ENCODE measurements around the gene GATA2.

GATA2 gene

GRCh38 chr3:128473180-128473519, 19.9 kb downstream of the GATA2 start:
- DNase-seq (ENCODE audit: low spot score), result no peak

DNA sequence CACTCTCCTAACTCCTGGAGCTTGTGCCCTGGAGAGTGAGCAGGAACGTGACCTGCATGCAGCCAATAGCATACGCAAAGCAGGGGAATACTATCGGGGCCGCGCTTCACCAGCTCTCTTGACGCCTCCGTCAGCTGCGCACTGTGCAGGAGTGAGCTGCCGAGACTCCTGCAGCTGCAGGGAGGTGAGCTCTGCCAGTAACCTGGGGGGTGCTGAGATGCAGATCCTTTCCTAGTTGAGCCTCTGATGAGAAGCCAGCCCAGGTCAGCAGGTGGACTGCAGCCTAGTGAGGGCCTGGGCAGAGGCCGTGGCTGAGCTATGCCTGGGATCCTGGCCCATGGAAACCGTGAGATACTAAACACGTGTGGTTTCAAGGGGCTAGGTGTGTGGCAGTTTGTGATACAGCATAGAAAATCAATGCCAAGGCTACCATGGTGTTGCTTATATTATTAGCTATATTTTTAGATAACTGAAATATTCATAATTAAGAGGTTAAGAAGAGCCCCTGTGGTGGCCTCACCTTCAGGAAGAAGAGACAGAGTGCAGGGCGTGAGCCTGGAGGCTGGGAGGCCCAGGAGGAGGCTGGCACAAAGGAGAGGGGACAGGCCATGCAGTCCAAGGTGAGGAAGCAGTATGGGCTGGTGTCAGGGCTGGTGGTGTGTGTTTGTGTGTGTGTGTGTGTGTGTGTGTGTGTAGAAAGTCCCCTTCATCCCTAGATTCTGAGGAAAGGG, 20.4 kb downstream of the GATA2 start:
- no peak for DNase-seq (ENCODE audit: low spot score)

GRCh38 chr3:128471720-128472119, 21.3 kb downstream of the GATA2 start:
- no peak for DNase-seq (ENCODE audit: low spot score)

DNA sequence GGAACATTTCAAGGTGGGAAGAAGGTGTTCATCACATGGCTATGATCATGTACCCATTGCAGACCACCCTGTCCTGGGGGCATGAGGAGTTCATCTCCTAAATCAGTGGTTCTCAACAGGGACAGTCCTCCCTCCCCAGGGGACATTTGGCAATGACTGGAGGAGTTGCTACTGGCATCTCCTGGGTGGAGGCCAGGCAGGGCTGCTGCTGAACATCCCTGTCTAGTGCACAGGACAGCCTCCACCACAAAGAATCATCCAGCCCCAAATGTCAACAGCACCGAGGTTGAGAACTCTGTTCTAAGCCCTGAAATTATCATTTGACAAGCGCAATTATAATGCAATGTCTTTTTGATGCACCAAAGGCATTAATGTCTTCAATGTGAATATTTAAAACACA, 21.9 kb downstream of the GATA2 start:
- no peak for DNase-seq (ENCODE audit: low spot score)

DNA sequence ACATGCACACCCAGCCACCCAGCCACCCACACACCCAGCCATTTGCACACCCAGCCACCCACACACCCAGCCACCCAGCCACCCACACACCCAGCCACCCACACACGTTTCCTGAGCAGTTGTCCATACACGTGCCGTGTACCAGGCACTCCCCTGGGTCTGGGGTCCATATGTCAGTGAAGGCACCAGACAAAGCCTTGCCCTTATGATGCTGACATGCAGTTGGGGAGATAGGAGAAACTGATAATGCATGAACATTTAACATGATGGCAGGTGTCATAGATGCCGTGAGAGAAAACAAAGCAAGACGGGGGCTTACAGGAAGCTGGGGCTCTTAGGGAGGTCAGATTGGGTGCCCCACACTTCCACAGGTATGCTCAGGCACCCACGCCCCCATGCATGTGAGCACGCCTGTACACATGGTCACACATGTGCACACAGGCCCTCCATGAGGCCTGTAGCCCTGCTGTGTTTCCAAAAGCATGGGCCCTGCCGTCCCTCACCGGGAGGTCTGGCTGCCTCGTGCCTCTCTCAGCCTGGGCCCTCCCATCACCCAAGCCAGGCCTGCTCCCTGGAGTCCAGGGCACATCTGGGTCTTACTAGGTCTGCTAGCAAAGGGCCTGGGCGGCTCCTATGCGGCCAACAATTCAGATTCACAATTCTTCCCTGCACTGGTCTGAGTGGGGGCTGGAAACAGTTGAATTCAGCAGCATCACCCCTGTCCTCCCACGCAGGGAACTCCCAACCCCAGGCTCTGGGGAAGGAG, 22.7 kb downstream of the GATA2 start:
- DNase-seq (ENCODE audit: low spot score), result no peak

GRCh38 chr3:128469556-128469955, 23.4 kb downstream of the GATA2 start:
- no peak for DNase-seq (ENCODE audit: low spot score)

GRCh38 chr3:128468791-128469527, 24.0 kb downstream of the GATA2 start:
- no peak for DNase-seq (ENCODE audit: low spot score)

- no peak for DNase-seq (ENCODE audit: low spot score)
Observed at GRCh38 chr3:128468285-128468790, 24.7 kb downstream of the GATA2 start.

DNA sequence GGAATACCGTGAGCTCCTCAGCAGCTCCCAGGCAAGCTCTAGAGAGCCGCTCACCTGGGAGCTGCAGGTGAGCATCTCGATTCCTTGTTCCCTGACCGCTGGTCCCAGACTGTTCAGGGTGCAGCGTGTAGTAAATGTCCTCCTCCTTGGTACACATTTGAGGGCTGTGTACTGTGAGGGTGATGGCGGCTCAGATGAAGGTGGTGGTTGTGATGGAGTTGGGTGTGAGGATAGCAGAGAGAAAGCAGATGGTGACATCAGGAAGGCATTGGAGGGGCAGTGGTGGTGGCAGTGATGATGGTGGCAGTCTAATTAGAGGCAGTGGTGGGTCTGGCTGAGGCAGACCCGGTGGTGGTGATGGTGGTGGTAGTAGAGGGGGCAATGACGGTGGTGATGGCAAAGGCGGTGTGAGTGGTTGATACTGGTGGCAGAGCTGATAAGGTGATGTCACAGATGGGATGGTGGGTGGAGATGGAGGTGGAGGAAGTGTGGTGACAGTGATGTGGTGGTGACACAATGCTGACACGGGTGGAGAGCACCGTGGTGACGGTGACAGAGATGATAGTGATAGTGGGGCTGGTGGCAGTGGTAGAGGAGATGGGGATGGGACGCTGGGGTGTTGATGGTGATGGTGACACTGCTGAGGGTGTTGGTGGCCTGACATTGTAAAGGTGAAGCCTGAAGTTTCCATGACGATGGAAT, 26.0 kb downstream of the GATA2 start, which contains the start of gene DNAJB8:
TSS of gene DNAJB8 (minus strand) at position 51 of the 702 bp plus-strand sequence. CDS start 3,645 bp downstream, outside the sequence.
- DNase-seq (ENCODE audit: low spot score), result no peak

DNA sequence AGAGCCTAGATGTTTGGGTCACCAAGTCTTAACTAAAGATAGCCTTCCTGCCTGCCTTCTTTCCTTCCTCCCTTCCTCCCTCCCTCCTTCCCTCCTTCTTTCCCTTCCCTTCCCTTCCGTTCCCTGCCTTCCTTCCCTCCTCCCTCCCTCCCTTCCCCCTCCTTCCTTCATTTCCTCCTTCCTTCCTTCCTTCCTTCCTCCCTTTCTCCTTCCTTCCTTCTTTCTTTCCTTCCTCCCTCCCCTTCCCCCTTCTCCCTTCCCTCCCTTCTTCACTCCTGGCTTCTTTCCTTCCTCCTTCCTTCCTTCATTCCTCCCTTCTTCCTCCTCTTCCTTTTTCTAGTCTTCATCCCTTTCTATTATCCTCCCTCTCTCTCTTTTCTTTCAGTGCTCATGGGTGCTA, 28.3 kb downstream of the GATA2 start:
- DNase-seq (ENCODE audit: low spot score), result no peak

GRCh38 chr3:128464188-128464587, 28.8 kb downstream of the GATA2 start:
- no peak for DNase-seq (ENCODE audit: low spot score)

- DNase-seq (ENCODE audit: low spot score), result no peak
Observed at GRCh38 chr3:128463771-128464170, 29.2 kb downstream of the GATA2 start.

DNA sequence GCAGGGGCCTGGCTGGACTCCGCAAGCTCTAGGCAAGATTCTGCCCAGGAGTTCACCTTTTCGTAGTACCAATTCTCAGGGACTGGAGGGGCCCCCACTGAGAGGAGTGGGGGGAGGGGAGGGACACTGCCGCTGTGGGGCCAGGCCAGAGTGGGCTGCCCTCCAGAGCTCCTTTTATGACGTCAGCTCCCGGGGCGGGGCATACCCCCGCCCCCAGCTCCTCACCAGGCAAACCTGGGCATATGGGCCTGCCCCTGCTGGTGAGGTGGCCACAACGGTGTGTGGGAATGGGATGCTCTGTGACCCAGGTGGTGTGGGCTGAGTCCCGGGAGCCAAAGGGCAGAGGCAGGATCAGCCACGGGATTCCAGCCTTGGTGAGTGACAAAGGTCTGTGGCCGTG, 29.6 kb downstream of the GATA2 start:
- no peak for DNase-seq (ENCODE audit: low spot score)

DNA sequence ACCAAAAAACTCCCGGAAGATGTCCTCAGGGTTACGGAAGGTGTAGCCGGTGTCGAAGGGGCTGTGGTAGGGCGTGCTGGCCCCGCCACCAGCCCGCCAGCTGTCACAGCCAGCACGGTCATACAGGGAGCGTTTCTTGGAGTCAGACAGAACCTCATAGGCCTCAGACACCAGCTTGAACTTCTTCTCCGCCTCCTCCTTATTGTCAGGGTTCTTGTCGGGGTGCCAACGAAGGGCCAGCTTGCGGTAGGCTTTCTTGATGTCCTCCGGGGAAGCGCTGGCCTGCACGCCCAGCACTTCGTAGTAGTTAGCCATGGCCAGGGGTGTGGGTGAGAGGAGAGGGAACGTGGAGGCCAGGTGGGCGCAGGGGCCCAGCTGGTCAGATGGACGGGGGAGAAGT, 30.1 kb downstream of the GATA2 start:
- DNase-seq (ENCODE audit: low spot score), result no peak

DNA sequence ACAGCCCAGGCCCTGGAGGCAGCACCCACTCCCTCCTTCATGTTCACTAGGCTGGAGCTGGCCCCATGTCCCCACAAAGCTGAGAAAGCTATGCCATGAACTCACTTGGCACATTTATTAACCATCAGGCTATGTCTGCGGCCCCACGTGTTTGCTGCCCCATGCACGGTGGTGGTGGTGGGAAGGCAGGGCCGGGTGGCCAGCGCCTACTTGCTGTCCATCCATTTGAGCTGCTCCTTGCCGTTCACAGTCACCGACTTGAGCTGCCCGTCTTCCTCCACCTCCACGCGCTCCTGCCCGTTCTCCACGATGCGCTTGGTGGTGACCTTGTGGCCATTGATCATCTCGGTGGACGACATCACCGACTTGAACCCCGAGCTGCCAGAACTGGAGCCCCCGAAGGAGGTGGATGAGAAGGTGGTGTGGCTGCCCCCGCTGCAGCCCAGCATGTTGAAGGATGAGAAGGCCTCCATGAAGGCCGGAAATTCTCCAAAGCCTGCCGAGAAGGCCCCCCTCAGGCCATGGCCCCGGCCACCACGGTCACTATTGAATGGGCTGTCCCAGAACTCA, 30.6 kb downstream of the GATA2 start:
- DNase-seq (ENCODE audit: low spot score), result no peak

DNA sequence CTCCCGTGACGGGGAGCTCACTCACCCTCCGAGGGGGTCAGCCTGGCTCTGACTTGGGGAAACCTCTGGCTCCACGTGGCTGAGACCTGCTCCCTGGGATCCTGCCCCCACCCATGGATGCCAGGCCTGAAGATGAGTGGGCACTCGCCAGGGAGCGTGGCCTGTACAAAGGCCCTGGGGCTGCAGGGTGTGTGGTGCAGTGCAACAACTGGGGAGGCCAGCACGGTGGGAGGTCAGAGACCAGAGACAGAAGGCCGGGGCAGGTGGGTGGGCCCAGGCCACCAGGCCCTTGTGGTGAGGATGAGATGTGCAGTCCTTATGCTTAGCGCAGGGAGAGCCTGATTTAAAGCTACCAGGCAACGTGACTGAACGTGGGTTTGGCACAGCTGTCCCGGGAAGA, 31.3 kb downstream of the GATA2 start:
- no peak for DNase-seq (ENCODE audit: low spot score)

GRCh38 chr3:128459461-128459820, 33.6 kb downstream of the GATA2 start:
- DNase-seq (ENCODE audit: low spot score), result no peak

- no peak for DNase-seq (ENCODE audit: low spot score)
Observed at GRCh38 chr3:128458746-128459460, 34.1 kb downstream of the GATA2 start.

DNA sequence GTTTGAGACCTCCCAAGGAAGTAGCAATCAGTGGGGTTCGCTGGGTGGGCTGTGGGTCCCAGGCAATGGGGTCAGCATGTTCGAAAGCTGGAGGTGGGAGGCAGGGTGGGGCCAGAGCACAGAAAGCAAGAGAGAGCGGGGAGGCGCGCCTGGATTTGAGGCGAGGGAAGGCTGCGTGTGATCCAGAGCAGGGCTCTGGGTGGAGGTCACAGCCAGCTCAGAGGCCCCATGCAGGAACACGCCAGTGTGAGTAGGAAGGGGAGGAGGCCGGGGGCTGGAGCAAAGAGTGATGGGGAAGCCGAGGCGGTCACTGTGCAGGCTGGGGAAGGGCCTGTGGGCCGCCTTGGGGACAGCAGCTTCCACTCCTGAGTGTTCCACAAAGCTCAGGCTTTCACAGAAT, 35.1 kb downstream of the GATA2 start:
- DNase-seq (ENCODE audit: low spot score), result no peak

- no peak for DNase-seq (ENCODE audit: low spot score)
Observed at GRCh38 chr3:128456776-128457715, 36.0 kb downstream of the GATA2 start.

Data from CD4-positive, alpha-beta T cell treated with Interleukin-2 at 100 ng/mL for 4 hours (primary cell).